H1 (cell line): ENCODE results near the gene CERS1. TPM values are rescaled to one million over a fixed set of nuclear protein-coding genes. Genes with fewer than 3 reads are reported as not detected.

Source experiments
- KDM4A ChIP-seq: IDR thresholded peaks from one replicate; pipeline ENCODE4 v1.7.1; 2012; ENCODE audit warnings: low read depth, mild to moderate bottlenecking, moderate library complexity, low read length, inconsistent platforms; ENCODE audit not compliant: severe bottlenecking
- polyA plus RNA-seq, 7 experiments: library from polyadenylated mRNA; depleted of rRNA in 3 of 7; stranded (reverse) in 5 of 7; unstranded in 2 of 7; fragments of >200 nt in 5 of 7; fragments of 200-250 nt in 2 of 7; gene quantifications; 1 replicate in 5 of 7; 2 replicates in 1 of 7; 4 replicates in 1 of 7; pipeline versions ENCODE4 v1.2.1 to v1.2.3, GENCODE V29; 2011 to 2013; ENCODE audit warnings: missing spikeins in 2 of 7, mixed read lengths in 2 of 7
- total RNA-seq: library from RNA; stranded (reverse); fragmentation: NEBNext Ultra II Directional; extraction: Animal tissue kit (Norgen Biotek cat#: 25700); gene quantifications from 2 replicates; pipeline ENCODE4 v1.2.1, GENCODE V29; 2021

CERS1 gene
- total and polyA plus RNA-seq, 2 of the 8 experiments (the other 6 are each of a cell fraction or from before 2014, with no cell fraction given): 18.6 to 51.0 TPM

- TF ChIP-seq KDM4A: no peak
- TF ChIP-seq, all 59 proteins: peak for 0
Observed at GRCh38 chr19:18851673-18852325, 44.2 kb downstream of the CERS1 start (continued).
